Endometrial microvascular endothelial cells (primary cell): ENCODE data around the gene ADH1B. TPM values are rescaled to one million over a fixed set of nuclear protein-coding genes. Genes with fewer than 3 reads are reported as not detected.
"Not testable (repeated sequence)": the region's sequence is repeated elsewhere in the genome, so short reads cannot be mapped to it uniquely, and the experiment has no call there.

ENCODE experiments used
- in situ Hi-C: cut with HindIII; loops from 2 replicates; pipeline ENCODE4 v1.10.0; 2017; ENCODE audit warnings: low sequenced_read_pairs, low pct_unique_long_range_greater_than_20kb; ENCODE audit errors: inconsistent ontology term
- total RNA-seq: library from RNA; depleted of rRNA; stranded (reverse); fragments of >200 nt; gene quantifications from one replicate; pipeline ENCODE4 v1.2.3, GENCODE V29; 2015; ENCODE audit errors: inconsistent ontology term

The ADH1B gene
- total RNA-seq, 1 donor from 2014 or later, result not detected

GRCh38 chr4:99329876-99330275 lies 8.7 kb upstream of the ADH1B start:
- in situ Hi-C loops, result no loop called here

GRCh38 chr4:99324979-99325378 lies 3.8 kb upstream of the ADH1B start:
- in situ Hi-C loops, result no loop called here

- in situ Hi-C loops, result no loop called here
Observed at GRCh38 chr4:99324361-99324760, 3.2 kb upstream of the ADH1B start.

GRCh38 chr4:99323756-99324155 lies 2.6 kb upstream of the ADH1B start:
- in situ Hi-C loops, result no loop called here

GRCh38 chr4:99317811-99318210 lies 3.4 kb downstream of the ADH1B start:
- in situ Hi-C loops, result not testable (repeated sequence)

- in situ Hi-C loops, result no loop called here
Observed at GRCh38 chr4:99317354-99317753, 3.8 kb downstream of the ADH1B start.

GRCh38 chr4:99315839-99316238 lies 5.4 kb downstream of the ADH1B start:
- in situ Hi-C loops, result no loop called here

GRCh38 chr4:99314211-99314610 lies 7.0 kb downstream of the ADH1B start:
- in situ Hi-C loops, result no loop called here

- in situ Hi-C loops, result no loop called here
Observed at GRCh38 chr4:99310389-99310788, 10.8 kb downstream of the ADH1B start.

GRCh38 chr4:99305638-99306400 lies 15.4 kb downstream of the ADH1B start:
- in situ Hi-C loops, result no loop called here

- in situ Hi-C loops, result no loop called here
Observed at GRCh38 chr4:99301376-99302164, 19.6 kb downstream of the ADH1B start.

GRCh38 chr4:99300934-99301333 lies 20.3 kb downstream of the ADH1B start:
- in situ Hi-C loops, result no loop called here

- in situ Hi-C loops, result no loop called here
Observed at GRCh38 chr4:99293357-99293756, 27.8 kb downstream of the ADH1B start.

GRCh38 chr4:99290848-99291786 lies 30.1 kb downstream of the ADH1B start, which contains the start of gene ADH1A:
Gene ADH1A, minus strand, starts transcription at chr4:99290985. Its CDS starts 71 bp downstream, at chr4:99290914.
- in situ Hi-C loops, result no loop called here

- in situ Hi-C loops, result no loop called here
Observed at GRCh38 chr4:99285387-99285786, 35.8 kb downstream of the ADH1B start.

GRCh38 chr4:99282731-99283130 lies 38.5 kb downstream of the ADH1B start:
- in situ Hi-C loops, result no loop called here

- in situ Hi-C loops, result no loop called here
Observed at GRCh38 chr4:99281261-99281660, 39.9 kb downstream of the ADH1B start.

GRCh38 chr4:99276417-99276816 lies 44.8 kb downstream of the ADH1B start:
- in situ Hi-C loops, result no loop called here

GRCh38 chr4:99275885-99276284 lies 45.3 kb downstream of the ADH1B start:
- in situ Hi-C loops, result no loop called here
